GM23248 (cell line): ENCODE results near the gene APEX2. TPM values are rescaled to one million over a fixed set of nuclear protein-coding genes. Genes with fewer than 3 reads are reported as not detected.

ENCODE experiments used
- DNase-seq: peaks from one replicate; pipeline ENCODE4 v3.0.0-alpha.2; 2015
- H2AFZ ChIP-seq: fragments of 200-600 bp; sonication (generic); 2 replicates; pipeline ENCODE4 v1.6.1; 2016; ENCODE audit warnings: antibody characterized with exemption
- H3F3A ChIP-seq: fragments of 200-600 bp; sonication (generic); 2 replicates; pipeline ENCODE4 v1.6.1; 2016; ENCODE audit warnings: mild to moderate bottlenecking, antibody characterized with exemption, mixed run types; ENCODE audit not compliant: insufficient read depth
- H3K27ac ChIP-seq: fragments of 200-600 bp; sonication (generic); 2 replicates; pipeline ENCODE4 v1.5.1; 2016; ENCODE audit warnings: mild to moderate bottlenecking
- H3K27me3 ChIP-seq: fragments of 200-600 bp; sonication (generic); replicated peaks from 2 replicates; pipeline ENCODE4 v1.6.1; 2016; ENCODE audit warnings: mild to moderate bottlenecking; ENCODE audit not compliant: insufficient read depth
- H3K36me3 ChIP-seq: fragments of 200-600 bp; sonication (generic); 2 replicates; pipeline ENCODE4 v1.6.1; 2016; ENCODE audit warnings: low read depth, mild to moderate bottlenecking
- H3K4me1 ChIP-seq: fragments of 200-600 bp; sonication (generic); 2 replicates; pipeline ENCODE4 v1.6.1; 2016; ENCODE audit warnings: mild to moderate bottlenecking; ENCODE audit not compliant: insufficient read depth
- H3K4me2 ChIP-seq: fragments of 200-600 bp; sonication (generic); one replicate; pipeline ENCODE4 v1.6.1; 2016; ENCODE audit warnings: mild to moderate bottlenecking; ENCODE audit not compliant: unreplicated experiment
- H3K4me3 ChIP-seq: fragments of 200-600 bp; sonication (generic); 2 replicates; pipeline ENCODE4 v1.5.1; 2016; ENCODE audit warnings: mild to moderate bottlenecking
- H3K79me2 ChIP-seq: fragments of 200-600 bp; sonication (generic); 2 replicates; pipeline ENCODE4 v1.6.1; 2016; ENCODE audit warnings: mild to moderate bottlenecking; ENCODE audit not compliant: insufficient read depth
- H3K9ac ChIP-seq: fragments of 200-600 bp; sonication (generic); 2 replicates; pipeline ENCODE4 v1.6.1; 2016; ENCODE audit warnings: mild to moderate bottlenecking
- H3K9me2 ChIP-seq: fragments of 200-600 bp; sonication (generic); 2 replicates; pipeline ENCODE4 v1.6.1; 2016; ENCODE audit warnings: mixed run types, mild to moderate bottlenecking, moderate library complexity; ENCODE audit not compliant: insufficient read depth
- H3K9me3 ChIP-seq: fragments of 200-600 bp; sonication (generic); one replicate; pipeline ENCODE4 v1.6.1; 2017; ENCODE audit warnings: low read depth
- H4K20me1 ChIP-seq: fragments of 200-600 bp; sonication (generic); 2 replicates; pipeline ENCODE4 v1.6.0; 2016; ENCODE audit not compliant: insufficient read depth
- EZH2 ChIP-seq: fragments of 200-600 bp; sonication (generic); IDR thresholded peaks from 2 replicates; pipeline ENCODE4 v1.6.1; 2018; ENCODE audit warnings: antibody characterized with exemption, mild to moderate bottlenecking; ENCODE audit not compliant: insufficient read depth, poor library complexity, severe bottlenecking
- EZH2phosphoT487 ChIP-seq: fragments of 200-600 bp; sonication (generic); IDR thresholded peaks from 2 replicates; pipeline ENCODE4 v1.6.1; 2018; ENCODE audit warnings: antibody characterized with exemption, moderate library complexity, mild to moderate bottlenecking, low read depth; ENCODE audit not compliant: insufficient read depth
- WGBS, 2 experiments: methylation state at CpG; one replicate each; pipeline ENCODE4 v1.1.6; 2015 to 2017; ENCODE audit warnings: low lambda C conversion rate in 2 of 2, low coverage in 1 of 2; ENCODE audit errors: missing lambda C conversion rate in 2 of 2; 5-methylcytosine and 5-hydroxymethylcytosine counted together
- in situ Hi-C: fragments of 300-500 bp; cut with MboI; formaldehyde crosslinking; loops from 2 replicates; pipeline ENCODE4 v1.15.0; 2020
- polyA plus RNA-seq: library from polyadenylated mRNA; unstranded; fragments of >200 nt; fragmentation: Nextera tagmentation; extraction: Ambion mirVana; gene quantifications from 2 replicates; pipeline ENCODE4 v1.2.1, GENCODE V29; 2016
- total RNA-seq: library from RNA; depleted of rRNA; stranded (reverse); fragments of >200 nt; shearing (Covaris generic); gene quantifications from 2 replicates; pipeline ENCODE4 v1.2.3, GENCODE V29; 2014

Gene APEX2
- total and polyA plus RNA-seq, 2 experiments from 2014 or later: 8.0 to 13.7 TPM

- 38 to 45% methylated on average over 2 of the region's 2 CpGs for WGBS, 2 experiments
- H3K9me2 ChIP-seq: no peaks in the 10 kb centered on the region
- in situ Hi-C loops: no loop called here
- no peak overlapping the region for H3K9ac ChIP-seq
- no peak overlapping the region for H3K4me3 ChIP-seq
- H3K27ac ChIP-seq: no peak overlapping the region
- no peak overlapping the region for H3K4me2 ChIP-seq
- H3K9me3 ChIP-seq: no peaks in the 10 kb centered on the region
- H4K20me1 ChIP-seq: no peaks in the 10 kb centered on the region
- no peaks in the 10 kb centered on the region for H3K4me1 ChIP-seq
- H3K36me3 ChIP-seq: no peaks in the 10 kb centered on the region
- H2AFZ ChIP-seq: no peak overlapping the region
- no peak for DNase-seq
- H3K79me2 ChIP-seq: no peaks in the 10 kb centered on the region
- H3F3A ChIP-seq: no peaks in the 10 kb centered on the region
- H3K27me3 ChIP-seq: no peaks in the 10 kb centered on the region
- no peak for TF ChIP-seq EZH2phosphoT487
- TF ChIP-seq EZH2: no peak
Observed at GRCh38 chrX:55026840-55027239, 26.7 kb downstream of the APEX2 start.

DNA sequence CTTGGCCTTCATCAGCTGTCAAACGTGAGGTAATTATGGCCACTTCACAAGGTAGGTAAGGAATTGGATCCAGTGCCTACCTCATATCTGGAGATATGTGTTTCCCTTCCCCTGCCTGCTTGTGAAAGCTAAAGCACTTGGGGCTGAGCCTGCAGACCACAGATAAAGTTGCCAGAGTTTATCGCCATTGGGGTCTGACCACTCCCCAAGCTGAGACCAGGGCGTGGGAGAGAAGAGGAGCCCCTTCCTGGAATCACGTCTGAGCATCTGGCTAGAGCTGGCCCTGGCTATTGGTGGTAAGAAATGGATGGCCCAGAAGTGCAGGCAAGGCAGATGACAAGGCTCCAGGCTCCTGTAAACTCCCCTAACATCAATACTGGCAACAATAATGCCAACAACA, 27.9 kb downstream of the APEX2 start:
- H3K4me2 ChIP-seq: no peak overlapping the region
- no peaks in the 10 kb centered on the region for H3K79me2 ChIP-seq
- H3F3A ChIP-seq: no peaks in the 10 kb centered on the region
- in situ Hi-C loops: no loop called here
- no peaks in the 10 kb centered on the region for H3K27me3 ChIP-seq
- 0 to 12% methylated on average over 1 to 4 of the region's 4 CpGs for WGBS, 2 experiments
- no peaks in the 10 kb centered on the region for H3K9me3 ChIP-seq
- H3K9ac ChIP-seq: no peak overlapping the region
- no peak overlapping the region for H3K4me3 ChIP-seq
- H3K4me1 ChIP-seq: no peaks in the 10 kb centered on the region
- TF ChIP-seq EZH2: no peak
- no peak for TF ChIP-seq EZH2phosphoT487
- no peaks in the 10 kb centered on the region for H3K36me3 ChIP-seq
- H4K20me1 ChIP-seq: no peaks in the 10 kb centered on the region
- H3K27ac ChIP-seq: no peak overlapping the region
- no peak for DNase-seq
- no peaks in the 10 kb centered on the region for H3K9me2 ChIP-seq
- H2AFZ ChIP-seq: no peak overlapping the region

- Histone ChIP-seq H3K9me2 (no peaks in the 10 kb centered on the region), H3F3A (no peaks in the 10 kb centered on the region), H3K4me2 (no peak overlapping the region), H3K4me1 (no peaks in the 10 kb centered on the region), H3K9me3 (no peaks in the 10 kb centered on the region), H4K20me1 (no peaks in the 10 kb centered on the region), H3K27me3 (no peaks in the 10 kb centered on the region), H3K36me3 (no peaks in the 10 kb centered on the region), H3K9ac (no peak overlapping the region), H2AFZ (no peak overlapping the region), H3K79me2 (no peaks in the 10 kb centered on the region), H3K27ac (no peak overlapping the region), H3K4me3 (no peak overlapping the region)
- no peak for DNase-seq
- in situ Hi-C loops: no loop called here
- no peak for TF ChIP-seq EZH2phosphoT487
- no peak for TF ChIP-seq EZH2
Observed at GRCh38 chrX:55028611-55029010, 28.4 kb downstream of the APEX2 start.

- Histone ChIP-seq H3K4me2 (no peak overlapping the region), H3K4me3 (no peak overlapping the region), H3F3A (no peaks in the 10 kb centered on the region), H3K27me3 (no peaks in the 10 kb centered on the region), H3K9me2 (no peaks in the 10 kb centered on the region), H2AFZ (no peak overlapping the region), H3K79me2 (no peaks in the 10 kb centered on the region), H3K9ac (no peak overlapping the region), H3K9me3 (no peaks in the 10 kb centered on the region), H3K4me1 (no peaks in the 10 kb centered on the region), H4K20me1 (no peaks in the 10 kb centered on the region), H3K27ac (no peak overlapping the region), H3K36me3 (no peaks in the 10 kb centered on the region)
- no peak for DNase-seq
- in situ Hi-C loops: no loop called here
- TF ChIP-seq EZH2phosphoT487 (no peak), EZH2 (no peak)
- WGBS, 2 experiments: 34 to 47% methylated on average over 2 of the region's 2 CpGs
Observed at GRCh38 chrX:55029291-55029690, 29.1 kb downstream of the APEX2 start.
